CD4-positive, alpha-beta T cell (primary cell): ENCODE measurements around the gene CROCC. TPM values are rescaled to one million over a fixed set of nuclear protein-coding genes. Genes with fewer than 3 reads are reported as not detected.
A peak's percentile ranks its signal among the peaks of the same experiment; 100 is the strongest.

Experiments used
- ATAC-seq: fragments of 200-7000 bp; cut with Tn5 transposase; one replicate; pipeline ENCODE4 v1.10.0; 2022; ENCODE audit warnings: mild to moderate bottlenecking; ENCODE audit not compliant: poor library complexity
- CTCF ChIA-PET: fragments of 350-600 bp; sonication (Branson Sonifier 250); formaldehyde crosslinking; loops from one replicate; lab custom pipeline; 2021; ENCODE audit warnings: antibody characterized with exemption, inconsistent platforms; lab: Charles Lee
- POLR2A ChIA-PET: fragments of 350-600 bp; sonication (Branson Sonifier 250); formaldehyde crosslinking; loops from one replicate; lab custom pipeline; 2021; ENCODE audit warnings: antibody characterized with exemption, inconsistent platforms; lab: Charles Lee
- DNase-seq, 14 experiments: peaks; one replicate each; pipeline ENCODE4 v3.0.0-alpha.2; 2013 to 2020; ENCODE audit warnings: mixed read lengths in 2 of 14
- H3K27ac ChIP-seq, 2 donors: one replicate each; pipeline versions ENCODE4 v1.5.1 to v1.7.0; 2013; ENCODE audit warnings: low read length in 2 of 2, low read depth in 1 of 2, mild to moderate bottlenecking in 1 of 2
- H3K27me3 ChIP-seq, 2 experiments: 1 replicate in 1 of 2; 2 replicates in 1 of 2; pipeline versions ENCODE4 v1.6.1 to v1.7.0; 2013; ENCODE audit warnings: low read length in 2 of 2, control low read depth in 1 of 2, mild to moderate bottlenecking in 1 of 2, moderate library complexity in 1 of 2; ENCODE audit not compliant: insufficient read depth in 2 of 2, control insufficient read depth in 1 of 2
- H3K36me3 ChIP-seq: one replicate; pipeline ENCODE4 v1.6.1; 2013; ENCODE audit warnings: low read length, control low read depth; ENCODE audit not compliant: insufficient read depth
- H3K4me1 ChIP-seq: one replicate; pipeline ENCODE4 v1.6.1; 2013; ENCODE audit warnings: low read length, control low read depth; ENCODE audit not compliant: insufficient read depth
- H3K4me3 ChIP-seq: one replicate; pipeline ENCODE4 v1.5.1; 2013; ENCODE audit warnings: mild to moderate bottlenecking, low read length, moderate library complexity
- H3K9me3 ChIP-seq, 2 experiments: 1 replicate in 1 of 2; 2 replicates in 1 of 2; pipeline versions ENCODE4 v1.6.1 to v1.7.0; 2013; ENCODE audit warnings: low read length in 2 of 2, mild to moderate bottlenecking in 2 of 2, control low read depth in 1 of 2, moderate library complexity in 1 of 2; ENCODE audit not compliant: control insufficient read depth in 1 of 2, insufficient read depth in 1 of 2
- H3K27ac Mint-ChIP-seq: one replicate; pipeline ENCODE4 v1.8.0; 2020; ENCODE audit warnings: mixed read lengths
- H3K27me3 Mint-ChIP-seq: one replicate; pipeline ENCODE4 v1.8.0; 2021; ENCODE audit warnings: mixed read lengths
- H3K36me3 Mint-ChIP-seq: one replicate; pipeline ENCODE4 v1.8.0; 2021; ENCODE audit warnings: low read depth, mixed read lengths
- H3K4me1 Mint-ChIP-seq: one replicate; pipeline ENCODE4 v1.8.0; 2021; ENCODE audit warnings: low read depth, mixed read lengths
- H3K4me3 Mint-ChIP-seq: one replicate; pipeline ENCODE4 v1.8.0; 2020; ENCODE audit warnings: mild to moderate bottlenecking, mixed read lengths
- H3K9me3 Mint-ChIP-seq: one replicate; pipeline ENCODE4 v1.8.0; 2020; ENCODE audit warnings: mixed read lengths
- CTCF ChIP-seq: fragments of 200-600 bp; IDR thresholded peaks from one replicate; pipeline ENCODE4 v1.8.0; 2022; ENCODE audit warnings: antibody characterized with exemption, mild to moderate bottlenecking
- intact Hi-C, 2 experiments: fragments of 100-400 bp; cut with DNase I in 1 of 2; cut with micrococcal nuclease in 1 of 2; formaldehyde crosslinking; loops; one replicate each; pipeline versions ENCODE4 v1.15.1 to v1.9.0; 2023 to 2025; cut with DNase I, micrococcal nuclease
- total RNA-seq, 174 experiments: library from RNA in 2 of 174; stranded (reverse) in 2 of 174; gene quantifications; one replicate each; pipeline ENCODE4 v1.2.3 and lab custom pipeline; 2021 to 2026

The CROCC gene
- total RNA-seq, 2 experiments from 2014 or later, result 47.4 to 49.7 TPM

GRCh38 chr1:16903458-16903796 lies 18.3 kb upstream of the CROCC start:
- H3K4me1 Mint-ChIP-seq, result peaks cover 35% of the 10 kb centered on the region
- ChIA-PET POLR2A (interaction anchor here (0.6 to 4.5 kb wide), 9 partner anchors 7 to 1077 kb away, joined by 3 to 73 read pairs (median 9); partner anchors contain the start of genes RNU1-2 and SPEN), CTCF (interaction anchor here (1.1 kb wide), 1 partner anchor 8 kb away, joined by 3 read pairs; no protein-coding TSS in a partner anchor)
- TF ChIP-seq CTCF, result no peak
- no peak overlapping the region for H3K4me3 Mint-ChIP-seq
- no peaks in the 10 kb centered on the region for H3K9me3 Mint-ChIP-seq
- no peaks in the 10 kb centered on the region for H3K27me3 Mint-ChIP-seq
- Histone ChIP-seq H3K9me3 (peaks cover 12 to 14% of the 10 kb centered on the region in 2 experiments), H3K27me3 (no peaks in the 10 kb centered on the region), H3K4me3 (peak overlapping the region; percentile 63), H3K27ac (peak overlapping the region; percentile 98 to 99), H3K36me3 (no peaks in the 10 kb centered on the region), H3K4me1 (peaks cover 55% of the 10 kb centered on the region)
- DNase-seq, result no peak
- intact Hi-C loops, result loop anchor here (5.0 to 10.0 kb wide), 2 partner anchors 149 to 1379 kb away; partner anchors contain the start of genes CASP9 (in 1 of the 2), DNAJC16 (in 1 of the 2) and SDHB (in 1 of the 2)
- no peak overlapping the region for H3K27ac Mint-ChIP-seq
- no peak for ATAC-seq
- H3K36me3 Mint-ChIP-seq, result peaks cover 5% of the 10 kb centered on the region

GRCh38 chr1:16904560-16905109 lies 17.1 kb upstream of the CROCC start:
- ChIA-PET CTCF (interaction anchor here (1.1 kb wide), 1 partner anchor 197 kb away, joined by 4 read pairs; no protein-coding TSS in a partner anchor), POLR2A (interaction anchor here (0.6 to 4.5 kb wide), 23 partner anchors 8 to 1071 kb away, joined by 3 to 73 read pairs (median 4); partner anchors contain the start of genes CROCC, FBXO42, NBPF1 and RNU1-2)
- Histone ChIP-seq H3K27ac (peak overlapping the region; percentile 98 to 99), H3K4me1 (peaks cover 55% of the 10 kb centered on the region), H3K27me3 (no peaks in the 10 kb centered on the region), H3K9me3 (peaks cover 12 to 14% of the 10 kb centered on the region in 2 experiments), H3K4me3 (peak overlapping the region; percentile 63), H3K36me3 (no peaks in the 10 kb centered on the region)
- H3K36me3 Mint-ChIP-seq, result peaks cover 5% of the 10 kb centered on the region
- intact Hi-C loops, result loop anchor here (1.0 to 10.0 kb wide), 4 partner anchors 8 to 1380 kb away; partner anchors contain the start of genes CASP9 (in 1 of the 2), DNAJC16 (in 1 of the 2) and SDHB (in 1 of the 2)
- H3K9me3 Mint-ChIP-seq, result no peaks in the 10 kb centered on the region
- peaks cover 36% of the 10 kb centered on the region for H3K4me1 Mint-ChIP-seq
- DNase-seq (peak; percentile 97 to 100 (median 99)), ATAC-seq (peak; percentile 93)
- no peaks in the 10 kb centered on the region for H3K27me3 Mint-ChIP-seq
- TF ChIP-seq CTCF, result no peak
- no peak overlapping the region for H3K4me3 Mint-ChIP-seq
- no peak overlapping the region for H3K27ac Mint-ChIP-seq

GRCh38 chr1:16905110-16905867 lies 16.4 kb upstream of the CROCC start:
- Mint-ChIP-seq H3K4me1 (peaks cover 41% of the 10 kb centered on the region), H3K4me3 (no peak overlapping the region), H3K9me3 (no peaks in the 10 kb centered on the region), H3K36me3 (peaks cover 5% of the 10 kb centered on the region), H3K27me3 (no peaks in the 10 kb centered on the region), H3K27ac (no peak overlapping the region)
- Histone ChIP-seq H3K4me3 (peak overlapping the region; percentile 63), H3K9me3 (peaks cover 12 to 14% of the 10 kb centered on the region in 2 experiments), H3K27ac (peak overlapping the region; percentile 98 to 99), H3K27me3 (no peaks in the 10 kb centered on the region), H3K4me1 (peaks cover 58% of the 10 kb centered on the region), H3K36me3 (no peaks in the 10 kb centered on the region)
- TF ChIP-seq CTCF, result no peak
- DNase-seq (peak in 1 of 14 experiments; percentile 41), ATAC-seq (peak; percentile 76)
- ChIA-PET POLR2A (interaction anchor here (0.6 to 4.5 kb wide), 23 partner anchors 9 to 1072 kb away, joined by 3 to 73 read pairs (median 4); partner anchors contain the start of genes CROCC, FBXO42, NBPF1 and RNU1-2), CTCF (interaction anchor here (1.0 to 1.1 kb wide), 2 partner anchors 46 to 198 kb away, joined by 3 to 4 read pairs; no protein-coding TSS in a partner anchor)
- intact Hi-C loops, result loop anchor here in 1 of 2 experiments (1.0 to 10.0 kb wide), 2 partner anchors 8 to 1380 kb away; partner anchors contain the start of genes CASP9 and DNAJC16
